ENCODE results near the gene PHACTR3. TPM values are rescaled to one million over a fixed set of nuclear protein-coding genes. Genes with fewer than 3 reads are reported as not detected.
A peak's percentile ranks its signal among the peaks of the same experiment; 100 is the strongest.

The PHACTR3 gene
- total and polyA plus RNA-seq, 2 of the 8 experiments (the other 6 are each of a cell fraction or from before 2014, with no cell fraction given): 0.05 to 0.13 TPM

GRCh38 chr20:59808729-59809381 lies 204.5 kb downstream of the PHACTR3 start:
- H2BK15ac ChIP-seq (ENCODE audit: low read length): no peak overlapping the region
- H2AFZ ChIP-seq (ENCODE audit: low read length): no peak overlapping the region
- H3K79me2 ChIP-seq (ENCODE audit: control insufficient read depth in 1 of 2, insufficient read depth in 2 of 2, low read length in 2 of 2): no peaks in the 10 kb centered on the region
- no peak overlapping the region for H3K4ac ChIP-seq (replicated peaks; ENCODE audit: insufficient read length, low read depth, low read length)
- H3K79me1 ChIP-seq (ENCODE audit: low read depth, low read length): no peaks in the 10 kb centered on the region
- no peak overlapping the region for H2BK5ac ChIP-seq (ENCODE audit: low read depth, low read length)
- ChIA-PET CTCF (ENCODE audit: partially characterized antibody) (no interaction called here), POLR2A (ENCODE audit: partially characterized antibody) (no interaction called here)
- H3K14ac ChIP-seq (ENCODE audit: insufficient read length): no peak overlapping the region
- H3K27me3 ChIP-seq (replicated peaks in 1 of 4; ENCODE audit: control insufficient read depth in 3 of 4, extremely low read depth in 1 of 4, insufficient read depth in 3 of 4, low read length in 3 of 4): peaks cover 0 to 2% (median 0%) of the 10 kb centered on the region in 4 experiments; a peak in 1 of 7 replicates
- no peak overlapping the region for H3K27ac ChIP-seq (ENCODE audit: low read depth, low read length)
- H4K5ac ChIP-seq (ENCODE audit: insufficient read length, low read depth, low read length): no peak overlapping the region
- no peaks in the 10 kb centered on the region for H3K36me3 ChIP-seq (ENCODE audit: control insufficient read depth in 2 of 4, insufficient read depth in 4 of 4, low read length in 3 of 4)
- no peak overlapping the region for H2BK20ac ChIP-seq (ENCODE audit: low read length)
- no peak overlapping the region for H2BK120ac ChIP-seq (replicated peaks; ENCODE audit: low read depth, low read length)
- H3K9me3 ChIP-seq (ENCODE audit: insufficient read depth in 2 of 2, low read depth in 1 of 2, low read length in 1 of 2): peaks cover 85 to 93% of the 10 kb centered on the region in 2 experiments
- no peak overlapping the region for H4K91ac ChIP-seq (replicated peaks; ENCODE audit: insufficient read length, low read length)
- peak in 1 of 2 experiments; percentile 33 for DNase-seq (ENCODE audit: low read depth in 1 of 2, low spot score in 2 of 2)
- no peak overlapping the region for H4K8ac ChIP-seq (ENCODE audit: extremely low read depth, insufficient read depth, low read length)
- no peak overlapping the region for H3K4me2 ChIP-seq (ENCODE audit: insufficient read depth in 1 of 2, low read depth in 2 of 2, low read length in 2 of 2)
- FAIRE-seq: no peak
- H2BK12ac ChIP-seq (ENCODE audit: low read depth, low read length): no peak overlapping the region
- no peak overlapping the region for H3K4me3 ChIP-seq (ENCODE audit: extremely low read depth in 1 of 4, insufficient read depth in 2 of 4, low read depth in 3 of 4, low read length in 4 of 4)
- H3K18ac ChIP-seq (ENCODE audit: extremely low read depth, low read length): no peak overlapping the region
- H3K23ac ChIP-seq (ENCODE audit: insufficient read length): no peak overlapping the region
- H3K9ac ChIP-seq (replicated peaks in 1 of 4; ENCODE audit: extremely low read depth in 1 of 4, low read depth in 3 of 4, low read length in 3 of 4): no peak overlapping the region
- no peaks in the 10 kb centered on the region for H3K4me1 ChIP-seq (replicated peaks in 1 of 4; ENCODE audit: control insufficient read depth in 3 of 4, insufficient read depth in 4 of 4, low read length in 3 of 4)
- H2AK5ac ChIP-seq (ENCODE audit: low read depth, low read length): no peak overlapping the region
- 89% methylated on average over 27 of the region's 29 CpGs; no CpG with 5 or more reads in 1 of the 2 experiments for WGBS, 2 experiments (ENCODE audit: extremely low coverage in 1 of 2, insufficient coverage in 1 of 2, insufficient read length in 1 of 2, insufficient replicate concordance in 2 of 2, low coverage in 1 of 2, low lambda C conversion rate in 2 of 2, missing lambda C conversion rate in 1 of 2)
- H3K56ac ChIP-seq (replicated peaks; ENCODE audit: insufficient read length, low read depth, low read length): no peak overlapping the region
- no peaks in the 10 kb centered on the region for H3K23me2 ChIP-seq (ENCODE audit: low read depth, low read length)
- no peaks in the 10 kb centered on the region for H4K20me1 ChIP-seq (replicated peaks in 1 of 2; ENCODE audit: control insufficient read depth in 1 of 2, insufficient read depth in 2 of 2, low read length in 2 of 2)
- no peak for TF ChIP-seq SP1 (IDR thresholded peaks at IDR 0.05; ENCODE audit: low read depth, low read length)
- TF ChIP-seq TCF12 (IDR thresholded peaks at IDR 0.05; ENCODE audit: low read depth, low read length): no peak
- no peak for TF ChIP-seq HDAC6 (IDR thresholded peaks at IDR 0.05; ENCODE audit: low read depth, low read length)
- no peak for TF ChIP-seq CTCF (IDR thresholded peaks at IDR 0.05; ENCODE audit: control extremely low read depth in 1 of 3, insufficient read depth in 1 of 3, low read depth in 1 of 3, low read length in 3 of 3)
- TF ChIP-seq RXRA (IDR thresholded peaks at IDR 0.05; ENCODE audit: insufficient read depth, low read depth, low read length): no peak
- TF ChIP-seq BRCA1 (IDR thresholded peaks at IDR 0.05; ENCODE audit: low read depth, low read length): no peak
- TF ChIP-seq SIRT6 (IDR thresholded peaks at IDR 0.05; ENCODE audit: low read length): no peak
- no peak for TF ChIP-seq POLR2AphosphoS5 (IDR thresholded peaks at IDR 0.05; ENCODE audit: low read depth, low read length)
- TF ChIP-seq KDM4A (IDR thresholded peaks at IDR 0.05; ENCODE audit: low read depth, low read length, severe bottlenecking): no peak
- TF ChIP-seq ATF2 (IDR thresholded peaks at IDR 0.05; ENCODE audit: low read length): no peak
